Stimulated activated CD8-positive, alpha-beta memory T cell treated with anti-CD3 and anti-CD28 coated beads, Interleukin-15, amount 100 ng/mL, for 48 hours (primary cell): Measurements from ENCODE around the gene ANKRD44.
A peak's percentile ranks its signal among the peaks of the same experiment; 100 is the strongest.

Experiments used
- DNase-seq, 2 donors: peaks; one replicate each; pipeline ENCODE4 v3.0.0-alpha.2; 2020; ENCODE audit warnings: low read depth in 2 of 2

The ANKRD44 gene

DNA sequence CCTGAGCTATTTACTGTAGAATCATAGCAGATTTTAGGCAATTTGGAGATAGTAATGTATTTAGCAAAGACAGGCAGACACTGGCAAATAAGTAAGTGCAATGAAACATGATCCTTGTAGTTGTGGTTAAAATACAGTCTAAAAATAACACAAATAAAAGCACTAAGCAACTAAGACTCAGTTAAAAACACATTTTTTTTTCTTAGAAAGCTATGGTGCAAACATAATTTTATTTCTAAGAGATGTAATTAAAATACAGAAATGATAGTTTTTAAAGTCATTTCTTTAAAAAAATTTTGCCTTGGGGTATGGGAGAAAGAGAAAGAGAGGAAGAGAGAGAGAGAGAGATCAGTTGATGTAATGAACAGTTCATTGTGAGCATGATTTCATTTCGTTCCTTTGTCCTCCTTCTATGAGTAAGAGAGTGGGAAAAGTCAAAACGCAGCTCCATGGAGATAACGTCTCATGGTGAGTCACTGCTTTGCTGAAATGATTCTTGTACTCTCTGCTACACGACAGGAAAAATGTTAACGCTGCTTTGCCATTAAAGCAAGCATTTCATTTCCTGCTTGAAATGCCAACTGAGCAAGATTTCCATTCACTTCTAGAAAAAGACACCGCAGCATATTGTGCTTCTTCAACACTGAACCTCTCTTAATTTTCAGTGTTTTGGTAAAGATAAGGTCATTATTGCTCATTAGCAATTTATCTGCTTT lies 322.8 kb downstream of the ANKRD44 start:
- peak in 1 of 2 donors; percentile 42 for DNase-seq

DNA sequence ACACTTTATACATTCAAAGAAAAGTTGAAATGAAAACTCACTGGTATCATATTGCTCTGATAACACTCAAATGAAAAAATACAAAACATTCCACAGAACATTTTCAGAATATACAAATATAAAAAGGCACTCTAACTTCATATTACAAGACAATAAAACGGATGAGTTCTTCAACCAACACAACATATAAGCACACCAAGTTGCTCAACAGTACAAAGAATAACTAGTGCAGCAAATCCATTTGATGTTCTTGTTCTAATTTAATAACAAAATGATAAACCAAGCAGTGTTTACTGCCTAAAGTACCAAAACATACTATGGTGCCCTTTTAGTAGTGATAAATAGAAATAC lies 323.3 kb downstream of the ANKRD44 start:
- DNase-seq: no peak

DNA sequence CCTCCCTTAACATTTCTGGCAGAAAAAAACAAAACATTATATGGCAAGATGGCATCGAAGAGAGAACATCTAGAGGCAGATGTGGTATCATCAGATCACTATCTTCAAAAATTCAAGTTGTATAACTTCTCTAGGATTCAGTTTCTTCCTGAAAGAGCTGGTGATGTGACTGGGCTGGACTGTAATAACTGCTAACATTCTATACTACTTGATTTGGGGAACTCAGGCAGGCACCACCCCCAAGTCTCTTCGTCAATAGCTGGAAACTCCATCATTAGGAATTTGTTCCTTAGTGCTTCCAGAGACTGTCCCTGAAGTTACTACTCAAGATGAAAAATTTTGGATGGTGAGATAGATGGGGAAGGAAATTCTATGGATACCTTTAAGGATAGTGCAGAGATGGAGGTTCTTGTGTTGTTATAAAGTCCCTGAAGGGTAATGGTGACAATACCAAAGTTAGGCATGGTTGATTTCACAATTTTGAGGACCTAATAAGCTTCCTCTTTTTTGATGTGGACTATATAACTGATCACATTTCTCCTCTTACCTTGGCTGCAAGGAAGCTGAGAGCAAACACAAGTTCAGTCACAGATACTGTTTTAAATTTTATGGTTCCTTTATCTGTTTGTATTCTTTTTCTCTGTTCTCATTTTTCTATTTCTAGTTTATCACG lies 324.9 kb downstream of the ANKRD44 start:
- no peak for DNase-seq

DNA sequence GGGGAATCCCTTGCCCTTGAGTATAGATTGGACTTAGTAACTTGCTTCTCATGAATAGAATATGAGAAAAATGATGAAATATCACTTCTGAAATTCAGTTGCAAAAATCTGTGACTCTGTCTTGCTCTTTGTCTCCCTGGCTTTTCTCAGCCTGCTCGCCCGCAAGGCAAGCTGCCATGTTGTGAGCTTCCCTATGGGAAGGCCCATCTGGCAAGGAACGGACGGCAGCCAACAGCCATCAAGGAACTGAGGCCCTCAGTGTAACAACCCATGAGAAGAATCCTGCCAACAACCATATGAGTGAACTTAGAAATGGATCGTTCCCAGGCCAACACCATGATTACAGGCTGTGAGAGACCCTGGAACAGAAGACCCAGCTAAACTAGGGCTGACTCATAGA lies 325.7 kb downstream of the ANKRD44 start:
- DNase-seq: no peak

DNA sequence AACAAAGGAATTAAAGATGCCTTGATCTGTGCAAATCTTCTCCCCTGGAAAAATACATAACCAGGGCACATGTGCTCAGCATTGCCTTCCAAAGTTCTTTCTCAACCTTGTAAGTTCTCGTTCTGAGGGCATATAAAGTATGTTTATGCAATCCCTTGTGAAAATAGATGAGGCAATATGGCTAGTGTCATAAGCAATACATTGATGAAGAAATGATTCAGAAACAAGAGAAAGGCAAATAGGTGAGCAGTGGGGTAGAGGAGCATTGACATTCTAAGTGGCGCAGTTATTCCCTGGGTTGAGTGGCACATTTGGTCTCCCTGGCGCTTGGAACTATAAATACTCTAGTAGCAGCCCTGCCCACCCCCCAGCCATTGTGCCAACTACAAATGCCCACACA lies 326.6 kb downstream of the ANKRD44 start:
- no peak for DNase-seq

DNA sequence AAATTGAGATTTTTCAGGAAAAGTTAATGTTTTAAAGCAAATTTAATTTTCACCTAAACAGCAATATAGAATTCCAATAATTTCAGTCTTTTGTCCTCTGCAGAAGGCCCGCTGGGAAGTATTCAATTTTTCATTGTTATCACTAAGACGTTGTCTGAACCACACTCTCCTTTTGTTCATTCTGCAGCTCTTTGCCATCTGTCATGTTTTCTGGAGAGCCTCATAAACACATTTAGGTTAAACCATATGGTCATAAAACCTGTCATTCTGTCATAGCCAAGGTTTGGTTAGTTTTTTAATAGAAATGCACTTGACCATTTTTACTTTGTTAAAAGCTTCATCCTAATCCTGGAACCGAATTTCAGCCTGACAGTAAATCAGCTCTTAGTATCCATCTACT lies 330.1 kb downstream of the ANKRD44 start:
- DNase-seq: no peak

DNA sequence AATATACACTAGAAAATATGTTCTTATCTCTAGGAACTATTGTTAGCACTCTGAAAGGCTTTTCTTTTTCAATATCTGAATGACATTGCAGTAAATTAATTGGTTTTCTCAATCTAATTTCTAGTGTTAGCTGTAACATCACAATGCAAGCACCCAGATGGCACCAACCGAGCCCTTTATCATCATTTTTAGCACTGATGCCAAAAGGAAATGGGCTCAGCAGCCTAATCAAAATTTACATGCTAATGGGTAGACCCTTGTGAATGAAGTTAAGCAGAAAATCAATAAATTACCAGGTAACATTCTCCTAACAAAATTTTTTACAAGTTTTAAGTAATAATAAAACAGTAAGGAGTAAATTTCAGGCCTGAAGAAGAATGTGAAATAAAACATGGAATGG lies 330.6 kb downstream of the ANKRD44 start:
- DNase-seq: no peak

DNA sequence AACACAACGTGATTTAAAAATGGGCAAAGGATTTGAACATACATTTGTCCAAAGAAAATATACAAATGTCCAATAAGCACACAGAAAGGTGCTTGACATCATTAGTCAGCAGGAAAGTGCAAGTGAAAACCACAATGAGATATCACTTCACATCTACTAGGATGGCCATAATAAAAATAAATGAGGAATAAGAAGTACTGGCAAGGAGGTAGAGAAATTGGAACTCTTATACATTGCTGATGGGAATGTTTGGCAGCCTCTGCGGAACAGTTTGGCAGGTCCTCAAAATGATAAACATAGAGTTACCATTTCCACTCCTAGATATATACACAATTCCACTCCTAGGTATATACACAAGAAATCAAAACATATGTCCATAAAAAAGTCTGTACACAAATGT lies 333.1 kb downstream of the ANKRD44 start:
- no peak for DNase-seq

DNA sequence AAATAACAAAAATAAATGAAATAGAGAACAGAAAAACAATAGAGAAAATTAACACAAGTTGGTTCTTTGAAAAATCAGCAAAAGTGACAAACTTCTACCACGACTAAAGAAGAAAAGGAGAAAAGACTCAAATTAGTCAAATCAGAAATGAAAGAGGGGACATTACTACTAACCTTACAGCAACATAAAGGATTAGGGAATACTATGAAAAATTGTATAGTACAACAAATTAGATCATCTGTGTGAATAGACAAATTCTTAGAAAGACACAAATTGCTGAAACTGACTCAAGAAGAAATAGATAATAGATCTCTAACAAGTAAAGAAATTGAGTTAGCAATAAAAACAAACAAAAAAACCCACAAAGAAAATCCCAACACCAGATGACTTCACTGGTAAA lies 335.6 kb downstream of the ANKRD44 start:
- no peak for DNase-seq

DNA sequence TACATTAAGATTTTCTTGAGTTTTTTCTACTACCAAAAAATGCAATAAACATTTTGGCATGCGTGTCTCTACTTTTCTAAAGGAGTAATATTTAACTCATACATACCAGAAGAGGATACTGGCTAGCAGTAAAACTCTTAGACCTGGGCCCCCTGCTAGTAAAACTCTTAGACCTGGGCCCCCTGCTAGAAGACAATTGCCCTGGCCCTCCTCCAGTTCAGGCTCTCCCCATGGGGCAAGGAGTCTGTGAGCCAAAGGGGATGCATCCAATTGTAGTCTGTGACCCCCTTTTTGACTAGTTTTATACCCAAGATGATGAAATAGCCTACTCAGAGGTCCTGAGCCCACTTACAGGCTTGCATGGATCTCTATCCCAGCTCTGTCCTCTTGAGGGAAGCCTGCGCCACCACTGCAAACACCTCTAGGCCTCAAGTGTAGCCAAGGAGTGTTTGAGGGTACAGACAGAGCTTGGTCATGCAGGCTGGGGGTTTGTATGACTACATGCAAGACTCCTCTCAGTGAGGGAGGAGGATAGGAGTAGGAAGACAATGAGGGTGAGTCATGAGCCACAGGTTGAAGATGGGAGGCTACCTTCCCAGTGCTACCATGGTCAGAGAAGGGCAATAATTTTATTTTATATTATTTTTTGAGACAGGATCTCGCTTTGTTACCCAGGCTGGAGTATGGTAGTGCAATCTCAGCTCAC lies 338.9 kb downstream of the ANKRD44 start:
- DNase-seq: no peak

DNA sequence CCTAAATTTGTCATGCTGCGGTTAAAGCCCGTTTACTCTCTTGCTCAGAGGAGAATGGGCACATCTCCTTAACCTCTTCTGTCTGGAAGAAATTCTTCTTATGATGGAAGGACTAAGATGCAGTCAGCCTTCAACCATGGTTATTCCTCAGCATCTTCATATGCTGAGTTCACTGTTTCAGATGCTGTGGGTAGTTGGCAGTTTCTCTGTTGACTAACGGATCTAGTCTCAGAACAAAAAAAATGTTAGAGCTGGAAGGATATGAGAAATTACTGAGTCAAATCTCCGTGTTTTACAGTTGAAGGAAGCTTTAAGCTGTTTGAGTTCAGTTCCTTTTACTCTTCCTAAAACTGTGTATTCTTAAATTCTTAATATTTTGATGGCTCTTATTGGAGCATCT lies 340.5 kb downstream of the ANKRD44 start:
- no peak for DNase-seq

DNA sequence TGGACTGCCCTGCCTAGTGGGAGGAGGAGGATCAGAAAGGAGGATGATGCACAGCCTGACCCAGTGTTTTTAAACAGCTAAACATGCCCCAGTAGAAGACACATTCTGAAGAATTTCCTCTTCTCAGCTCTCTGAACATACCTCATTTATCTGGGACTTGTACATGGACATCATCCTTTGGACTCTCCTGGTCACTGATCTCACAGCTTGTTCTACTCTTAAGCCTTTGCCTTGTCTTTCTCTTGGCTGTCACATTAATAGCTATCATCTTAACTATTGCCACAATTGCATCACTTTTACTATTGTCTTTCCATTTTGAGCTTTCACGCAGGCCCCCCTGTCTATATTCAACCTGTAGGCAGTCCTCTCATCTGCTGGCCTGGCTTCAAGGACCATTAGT lies 342.1 kb downstream of the ANKRD44 start:
- no peak for DNase-seq

DNA sequence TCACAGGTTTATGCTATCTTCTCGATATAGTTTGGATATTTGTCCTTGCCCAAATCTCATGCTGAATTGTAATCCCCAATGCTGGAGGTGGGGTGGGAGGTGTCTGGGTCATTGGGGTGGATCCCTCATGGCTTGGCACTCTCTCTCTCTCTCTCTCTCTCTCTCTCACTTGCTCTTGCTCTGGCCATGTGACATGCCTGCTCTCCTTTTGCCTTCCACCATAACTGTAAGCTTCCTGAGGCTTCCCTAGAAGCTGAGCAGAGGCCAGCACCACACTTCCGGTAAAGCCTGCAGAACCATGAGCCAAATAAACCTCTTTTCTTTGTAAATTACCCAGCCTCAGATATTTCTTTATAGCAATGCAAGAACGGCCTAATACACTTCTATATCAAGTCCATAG lies 342.8 kb downstream of the ANKRD44 start:
- DNase-seq: no peak

DNA sequence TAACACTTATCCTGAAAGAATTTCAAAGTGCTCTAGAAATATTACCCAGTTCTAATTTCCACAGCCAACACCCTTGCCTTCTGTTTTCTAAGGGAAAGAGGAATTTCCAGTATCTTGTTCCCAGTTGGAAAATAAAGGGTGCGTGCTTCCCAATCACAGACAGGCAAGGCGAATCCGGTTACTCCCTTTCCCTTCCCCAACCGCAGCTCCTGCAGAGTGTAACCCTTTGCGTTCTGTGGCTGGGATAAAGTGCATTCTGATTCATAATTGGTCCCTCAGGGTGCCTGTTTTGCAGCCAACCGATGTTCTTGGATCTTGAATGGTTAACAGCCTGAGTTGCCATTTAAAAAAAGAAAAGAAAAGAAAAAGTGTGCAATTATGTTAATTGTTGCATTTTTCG lies 343.5 kb downstream of the ANKRD44 start:
- DNase-seq: no peak

DNA sequence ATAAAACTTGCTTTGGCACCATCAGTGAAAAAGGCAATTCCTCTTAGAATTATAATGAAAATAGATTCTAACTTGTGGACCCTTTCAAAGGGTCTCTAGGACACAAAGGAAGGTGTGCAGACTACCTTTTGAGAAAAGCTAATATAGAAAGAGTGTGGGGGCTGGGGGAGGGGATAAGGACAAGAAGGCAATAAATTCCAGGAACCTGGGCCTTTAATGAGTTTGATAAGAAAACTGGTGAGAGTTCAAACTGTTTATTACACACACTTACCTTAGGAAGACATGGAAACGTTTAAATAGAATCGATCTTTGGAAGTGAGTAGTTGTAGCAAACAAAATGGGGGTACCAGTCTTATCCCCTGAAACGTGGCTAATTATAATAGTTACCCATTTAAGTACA lies 344.5 kb downstream of the ANKRD44 start:
- DNase-seq: no peak

DNA sequence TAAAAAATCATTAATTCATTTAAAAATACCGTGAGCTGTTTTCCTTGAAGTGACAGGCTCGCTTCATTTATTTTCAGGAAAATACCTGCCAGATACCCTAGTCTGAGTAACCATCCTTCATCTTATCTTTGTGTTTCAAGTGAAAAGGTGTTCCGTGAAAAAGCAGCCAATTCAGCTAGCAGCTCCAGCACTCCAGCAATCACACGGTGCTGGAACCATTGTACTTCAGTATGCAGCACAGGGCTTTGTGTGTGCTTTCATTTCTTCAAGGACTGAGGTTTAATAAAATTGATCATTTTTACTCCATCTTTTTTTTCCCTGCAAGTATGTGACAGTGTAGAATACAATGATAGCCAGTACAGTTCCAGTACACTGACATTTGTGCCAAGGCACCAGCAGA lies 344.9 kb downstream of the ANKRD44 start:
- DNase-seq: no peak

DNA sequence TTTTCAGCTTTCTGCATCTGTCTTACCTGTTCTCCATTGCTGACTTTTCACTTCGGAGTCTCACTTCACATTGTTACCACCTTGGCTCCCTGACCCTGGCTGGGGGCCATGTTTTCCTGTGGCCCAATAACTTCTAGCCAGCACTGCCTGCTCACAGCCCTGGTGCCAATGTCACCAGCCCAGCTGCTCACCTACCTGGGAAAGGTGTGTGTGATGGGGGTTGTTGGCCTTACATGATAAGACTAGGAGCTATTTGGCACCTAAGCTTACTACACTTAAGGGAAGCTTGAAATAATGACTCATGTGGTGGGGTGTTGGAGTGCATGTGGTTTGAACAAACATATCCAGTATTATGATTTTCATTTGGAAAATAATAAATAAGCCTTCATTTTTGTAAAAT lies 346.6 kb downstream of the ANKRD44 start:
- no peak for DNase-seq

DNA sequence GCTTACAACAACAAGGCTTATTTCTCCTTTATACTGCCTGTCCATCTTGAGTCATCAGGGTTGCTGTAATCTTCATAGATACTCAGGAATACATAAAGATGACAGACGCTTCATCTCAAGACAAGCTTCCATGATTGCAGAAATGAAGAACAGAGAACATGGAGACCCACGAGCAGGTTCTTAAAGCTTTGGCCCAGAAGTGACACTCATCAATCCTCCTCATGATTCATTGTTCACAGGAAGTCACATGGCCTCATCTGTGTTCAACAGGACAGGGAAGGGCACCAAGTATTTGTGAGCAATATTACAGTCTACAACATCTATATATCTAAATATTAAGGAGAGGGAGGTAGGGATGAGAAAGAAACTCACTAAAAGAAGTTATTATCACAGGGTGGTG lies 347.5 kb downstream of the ANKRD44 start:
- no peak for DNase-seq

DNA sequence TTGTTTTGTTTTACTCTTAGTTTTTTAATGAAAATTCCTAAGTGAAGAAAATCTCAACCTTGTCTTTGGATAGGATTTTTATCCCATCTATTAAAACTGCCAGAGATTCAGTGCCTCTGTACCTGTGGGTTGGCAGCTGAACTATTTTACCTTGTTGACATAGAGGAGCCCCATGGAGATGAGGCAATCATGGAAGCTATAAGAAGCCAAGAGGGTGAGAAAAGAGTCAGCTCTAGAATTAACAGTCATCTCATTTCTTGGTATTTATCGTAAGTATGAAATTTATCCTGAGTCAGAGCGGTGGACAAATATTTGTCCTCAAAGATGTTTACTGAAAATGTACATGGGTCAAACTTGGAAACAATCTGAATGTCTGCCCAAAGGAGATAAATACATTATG lies 348.3 kb downstream of the ANKRD44 start:
- DNase-seq: no peak

DNA sequence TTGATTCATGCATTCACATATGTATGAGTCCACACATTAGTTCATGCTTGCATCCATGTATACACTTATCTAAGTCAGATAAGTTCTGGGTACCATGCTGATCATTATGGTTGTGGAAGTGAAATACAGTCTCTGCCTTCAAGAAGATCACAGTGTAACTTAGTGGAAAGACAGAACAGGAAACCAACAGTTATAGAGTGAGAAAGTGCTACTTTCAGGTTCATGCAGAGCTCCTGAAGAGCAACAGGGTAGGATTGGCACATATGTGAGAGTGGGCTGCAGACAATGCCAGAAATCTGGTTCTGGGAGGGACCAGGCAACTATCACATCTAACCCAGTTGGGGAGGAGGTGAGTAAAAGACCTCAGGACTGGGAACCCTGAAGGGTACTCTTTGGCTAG lies 348.7 kb downstream of the ANKRD44 start:
- DNase-seq: no peak

DNA sequence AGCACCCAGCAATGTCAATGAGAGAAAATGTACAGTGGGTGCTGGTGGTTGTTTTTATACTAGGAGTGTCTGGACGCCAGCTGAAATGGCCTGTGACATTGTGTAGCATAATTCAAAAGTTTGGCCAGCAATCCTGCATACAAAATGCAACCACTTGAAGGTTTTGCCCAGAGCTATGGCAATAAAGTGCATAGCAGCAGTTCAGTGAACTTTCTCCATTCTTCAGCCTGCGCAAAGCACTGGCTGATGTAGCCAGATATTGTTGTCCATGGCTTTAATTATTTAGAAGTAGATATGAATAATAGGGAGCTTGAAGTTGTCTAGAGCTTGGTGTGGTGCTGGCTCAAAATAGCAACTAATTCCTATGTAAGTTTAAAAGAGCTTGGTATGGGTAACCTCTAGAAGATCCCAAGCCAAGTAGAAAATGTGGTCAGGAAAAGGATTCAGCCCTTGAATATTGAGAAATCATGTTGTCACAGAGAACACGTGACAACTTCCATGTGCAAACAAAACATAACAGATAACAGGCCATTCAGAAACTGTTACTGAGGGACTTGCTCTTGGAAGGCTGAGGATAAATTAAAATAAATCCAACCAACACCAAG lies 350.7 kb downstream of the ANKRD44 start:
- no peak for DNase-seq

DNA sequence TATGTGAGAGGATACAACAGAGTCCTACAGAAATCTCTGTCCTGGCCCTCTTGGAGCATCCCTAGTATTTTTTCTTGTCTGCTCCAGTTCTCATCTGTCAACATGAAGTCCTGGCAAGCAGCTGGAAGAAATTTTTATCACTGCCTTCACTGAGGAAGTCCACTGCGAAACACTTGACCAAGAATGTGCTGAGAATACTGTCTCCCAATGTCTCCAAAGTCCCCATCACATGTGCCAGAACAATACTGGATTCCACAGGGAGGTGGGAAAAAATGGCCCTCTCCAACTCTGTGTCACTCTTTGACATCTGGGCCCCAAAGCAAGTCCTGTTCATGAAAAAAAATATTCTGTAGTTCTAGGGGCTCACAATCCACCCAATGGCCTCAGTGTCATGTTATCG lies 351.3 kb downstream of the ANKRD44 start:
- no peak for DNase-seq
